Measurements from ENCODE around the gene OR4C16. TPM values are rescaled to one million over a fixed set of nuclear protein-coding genes. Genes with fewer than 3 reads are reported as not detected.

The OR4C16 gene
- total RNA-seq, 1 experiment from 2014 or later = not detected

Other genes starting within 250 kb of the OR4C16 start
- not detected for gene OR4A16, start 228.9 kb upstream of the OR4C16 start, total RNA-seq (2021; ENCODE audit: unreplicated experiment)
- gene OR4A15, start 204.2 kb upstream of the OR4C16 start, total RNA-seq (2021; ENCODE audit: unreplicated experiment) = not detected
- gene OR4C15, start 17.7 kb upstream of the OR4C16 start, total RNA-seq (2021; ENCODE audit: unreplicated experiment) = not detected
- not detected for gene OR4C11, start 35.5 kb downstream of the OR4C16 start, total RNA-seq (2021; ENCODE audit: unreplicated experiment)
- gene OR4P4, start 63.0 kb downstream of the OR4C16 start, total RNA-seq (2021; ENCODE audit: unreplicated experiment) = not detected
- not detected for gene OR4S2, start 76.2 kb downstream of the OR4C16 start, total RNA-seq (2021; ENCODE audit: unreplicated experiment)
- not detected for gene OR4C6, start 90.1 kb downstream of the OR4C16 start, total RNA-seq (2021; ENCODE audit: unreplicated experiment)
- gene OR5D13, start 201.3 kb downstream of the OR4C16 start, total RNA-seq (2021; ENCODE audit: unreplicated experiment) = not detected
- not detected for gene OR5D14, start 223.4 kb downstream of the OR4C16 start, total RNA-seq (2021; ENCODE audit: unreplicated experiment)
- not detected for gene OR5L1, start 239.2 kb downstream of the OR4C16 start, total RNA-seq (2021; ENCODE audit: unreplicated experiment)
- gene OR5D18, start 247.5 kb downstream of the OR4C16 start, total RNA-seq (2021; ENCODE audit: unreplicated experiment) = not detected

Measured in Panc1 (cell line).